ENCODE data around the gene ZP1.
"Not testable (repeated sequence)": the region's sequence is repeated elsewhere in the genome, so short reads cannot be mapped to it uniquely, and the experiment has no call there.

The ZP1 gene, protein sequence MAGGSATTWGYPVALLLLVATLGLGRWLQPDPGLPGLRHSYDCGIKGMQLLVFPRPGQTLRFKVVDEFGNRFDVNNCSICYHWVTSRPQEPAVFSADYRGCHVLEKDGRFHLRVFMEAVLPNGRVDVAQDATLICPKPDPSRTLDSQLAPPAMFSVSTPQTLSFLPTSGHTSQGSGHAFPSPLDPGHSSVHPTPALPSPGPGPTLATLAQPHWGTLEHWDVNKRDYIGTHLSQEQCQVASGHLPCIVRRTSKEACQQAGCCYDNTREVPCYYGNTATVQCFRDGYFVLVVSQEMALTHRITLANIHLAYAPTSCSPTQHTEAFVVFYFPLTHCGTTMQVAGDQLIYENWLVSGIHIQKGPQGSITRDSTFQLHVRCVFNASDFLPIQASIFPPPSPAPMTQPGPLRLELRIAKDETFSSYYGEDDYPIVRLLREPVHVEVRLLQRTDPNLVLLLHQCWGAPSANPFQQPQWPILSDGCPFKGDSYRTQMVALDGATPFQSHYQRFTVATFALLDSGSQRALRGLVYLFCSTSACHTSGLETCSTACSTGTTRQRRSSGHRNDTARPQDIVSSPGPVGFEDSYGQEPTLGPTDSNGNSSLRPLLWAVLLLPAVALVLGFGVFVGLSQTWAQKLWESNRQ

DNA sequence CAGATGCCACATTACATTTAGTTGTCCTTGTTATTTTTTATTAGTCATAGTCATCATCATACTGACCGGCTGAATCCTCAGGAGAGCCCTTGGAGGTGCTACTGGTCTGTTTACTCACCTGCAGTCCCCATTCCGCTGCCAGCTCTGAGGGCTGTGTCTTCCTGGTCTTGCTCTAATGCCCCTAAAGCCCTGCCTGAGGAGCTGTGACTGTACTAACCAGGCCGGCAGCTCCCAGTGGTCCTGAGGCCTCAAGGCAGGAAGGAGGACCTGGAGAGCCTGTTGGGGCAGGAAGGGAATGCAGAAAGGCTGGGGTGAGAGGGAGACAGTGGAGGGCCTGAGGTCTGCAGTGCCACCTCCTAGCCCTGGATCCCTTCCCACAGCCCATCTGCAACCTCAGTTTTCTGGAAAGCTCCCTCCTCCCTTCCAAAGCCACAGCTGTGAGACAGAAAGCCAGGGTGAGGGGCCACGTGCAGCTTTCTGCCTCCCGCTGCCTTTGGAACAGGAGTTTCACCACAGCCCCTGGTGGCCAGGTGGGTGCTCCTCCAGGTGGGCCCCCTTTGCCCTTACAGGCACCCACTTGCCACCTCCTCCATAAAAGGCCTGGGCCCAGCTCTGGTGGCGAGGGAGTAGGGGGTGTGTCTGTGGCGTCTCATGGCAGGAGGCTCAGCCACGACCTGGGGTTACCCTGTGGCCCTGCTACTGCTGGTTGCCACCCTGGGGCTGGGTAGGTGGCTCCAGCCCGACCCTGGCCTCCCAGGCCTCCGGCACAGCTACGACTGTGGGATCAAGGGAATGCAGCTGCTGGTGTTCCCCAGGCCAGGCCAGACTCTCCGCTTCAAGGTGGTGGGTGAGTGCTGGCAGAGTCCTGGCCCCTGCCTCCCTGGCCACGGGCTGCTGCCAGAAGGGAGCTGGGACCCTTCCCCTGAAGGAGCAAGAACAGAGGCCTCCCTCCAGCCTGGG, at the start of gene ZP1:
ZP1 (plus strand) TSS at position 632 of the 960 bp plus-strand sequence; CDS start at position 652, 20 bp downstream.
- FAIRE-seq = no peak

- no peak for FAIRE-seq
Observed at GRCh38 chr11:60818057-60818456, 49.3 kb upstream of the ZP1 start.

DNA sequence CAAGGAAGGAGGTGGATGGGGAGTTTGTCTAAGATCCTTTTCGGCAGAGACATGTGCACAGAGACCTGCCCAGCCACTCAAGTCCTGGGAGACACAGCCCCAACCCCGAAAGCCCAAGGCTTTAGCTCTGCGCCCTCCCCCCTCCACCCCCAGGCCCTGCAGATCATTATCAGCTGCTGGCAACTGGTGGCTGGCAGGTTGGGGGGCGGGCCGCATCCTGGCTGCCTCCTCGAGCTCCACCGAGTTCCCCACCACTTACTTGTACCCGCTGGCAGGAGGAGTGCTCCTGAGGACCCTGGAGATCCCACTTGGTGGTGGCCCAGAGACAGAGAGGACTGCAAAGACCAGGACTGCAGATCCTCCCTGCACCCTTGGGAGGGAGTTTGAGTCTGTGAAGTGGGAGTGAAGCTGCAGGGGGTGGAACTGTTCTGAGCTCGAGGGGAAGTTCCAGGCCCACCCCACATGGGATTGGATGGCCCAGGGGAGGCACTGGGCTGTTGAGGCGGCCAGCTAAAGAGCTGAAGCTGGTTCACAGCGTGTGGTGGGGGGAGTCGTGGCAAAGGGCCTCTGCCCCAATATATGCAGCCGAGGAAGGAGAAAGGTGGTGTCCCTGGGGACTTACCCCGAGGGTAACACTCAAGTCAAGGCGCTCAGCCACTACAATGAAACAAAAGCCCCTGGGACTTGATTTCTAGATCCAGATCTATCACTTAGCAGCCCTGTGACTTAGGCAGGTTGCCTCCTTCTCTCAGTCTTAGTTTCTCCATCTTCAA, 45.3 kb upstream of the ZP1 start:
- no peak for FAIRE-seq

GRCh38 chr11:60823745-60824306, 43.5 kb upstream of the ZP1 start:
- not testable (repeated sequence) for FAIRE-seq

GRCh38 chr11:60825118-60825517, 42.2 kb upstream of the ZP1 start:
- no peak for FAIRE-seq

DNA sequence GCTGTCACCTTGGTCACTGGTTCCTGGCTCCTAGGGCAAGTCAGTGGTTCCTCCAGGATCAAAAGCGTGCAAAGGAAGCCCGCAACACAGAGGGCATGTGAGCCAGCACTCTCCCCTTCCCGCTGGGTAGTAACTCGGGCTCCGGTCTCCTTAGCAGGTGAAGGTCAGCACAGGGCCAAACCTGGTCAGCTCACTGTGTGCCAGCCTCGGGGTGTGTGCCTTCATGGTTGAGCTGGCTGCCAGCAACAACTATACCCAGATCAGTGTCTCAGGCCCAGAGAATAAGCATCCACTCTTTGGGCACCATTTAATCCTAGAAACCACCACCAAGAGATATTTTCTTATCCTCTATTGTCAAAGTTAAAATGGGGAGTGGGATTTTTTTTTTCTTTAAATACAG, 41.6 kb upstream of the ZP1 start:
- FAIRE-seq = no peak

GRCh38 chr11:60830478-60831142, 36.7 kb upstream of the ZP1 start:
- FAIRE-seq = no peak

DNA sequence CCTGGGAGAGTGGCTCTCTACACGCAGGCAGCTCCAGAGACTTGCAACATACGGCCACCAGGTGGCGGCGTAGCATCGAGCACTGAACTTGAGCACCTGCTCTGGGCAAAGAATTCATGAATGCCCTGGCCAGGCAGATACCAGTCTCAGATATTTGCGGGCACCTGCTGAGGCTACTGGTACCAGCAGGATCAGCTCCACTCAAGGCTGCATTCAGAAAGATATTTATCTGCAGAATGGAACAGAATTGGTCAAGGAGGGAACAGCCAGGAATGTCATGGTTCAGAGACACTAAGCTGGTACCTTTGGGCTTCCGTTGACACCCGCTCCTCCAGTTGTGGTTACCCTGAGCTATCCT, 36.2 kb upstream of the ZP1 start:
- no peak for FAIRE-seq

DNA sequence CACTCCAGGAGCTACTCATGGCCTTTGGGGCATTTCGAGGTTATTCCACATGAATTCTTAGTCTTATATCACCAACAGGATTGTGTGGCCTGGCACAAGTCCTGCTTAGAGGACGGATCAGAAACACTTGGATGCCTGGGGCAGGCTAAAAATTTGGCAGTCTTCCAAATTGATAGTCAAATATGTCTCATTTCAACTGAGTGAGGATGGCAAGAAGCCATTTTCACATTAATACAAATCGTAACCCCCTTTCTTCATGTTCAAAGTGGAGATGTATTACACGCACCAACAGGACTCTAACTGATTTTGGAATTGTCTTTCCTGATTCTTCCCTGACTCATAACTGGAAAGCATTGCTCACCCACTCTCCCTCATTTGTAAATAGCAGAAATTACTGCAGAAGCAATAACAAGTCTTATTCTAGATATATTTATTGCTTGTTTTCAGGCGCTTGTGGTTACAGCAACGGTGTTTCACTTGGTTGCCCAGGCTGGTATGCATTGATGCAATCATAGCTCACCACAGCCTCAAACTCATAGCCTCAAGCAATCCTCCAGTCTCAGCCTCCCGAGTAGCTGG, 35.8 kb upstream of the ZP1 start:
- FAIRE-seq = no peak

GRCh38 chr11:60834742-60835533, 32.4 kb upstream of the ZP1 start:
- no peak for FAIRE-seq

DNA sequence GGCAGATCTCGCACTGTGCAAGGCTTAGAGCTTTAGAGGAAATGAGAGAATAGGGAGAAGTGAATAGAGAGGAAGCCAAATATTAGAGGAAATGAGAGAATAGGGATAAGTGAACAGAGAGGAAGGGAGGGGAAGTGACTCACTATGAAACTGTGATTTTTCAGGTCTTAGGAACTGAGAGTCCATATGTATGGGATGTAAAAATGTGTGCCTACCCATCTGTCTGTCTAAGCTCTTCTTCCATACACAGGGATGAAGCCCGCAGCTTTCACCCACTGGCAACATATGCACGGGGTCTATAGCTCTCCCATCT, 31.9 kb upstream of the ZP1 start:
- no peak for FAIRE-seq

- no peak for FAIRE-seq
Observed at GRCh38 chr11:60836866-60837515, 30.4 kb upstream of the ZP1 start.

- FAIRE-seq = no peak
Observed at GRCh38 chr11:60838132-60838531, 29.2 kb upstream of the ZP1 start.

DNA sequence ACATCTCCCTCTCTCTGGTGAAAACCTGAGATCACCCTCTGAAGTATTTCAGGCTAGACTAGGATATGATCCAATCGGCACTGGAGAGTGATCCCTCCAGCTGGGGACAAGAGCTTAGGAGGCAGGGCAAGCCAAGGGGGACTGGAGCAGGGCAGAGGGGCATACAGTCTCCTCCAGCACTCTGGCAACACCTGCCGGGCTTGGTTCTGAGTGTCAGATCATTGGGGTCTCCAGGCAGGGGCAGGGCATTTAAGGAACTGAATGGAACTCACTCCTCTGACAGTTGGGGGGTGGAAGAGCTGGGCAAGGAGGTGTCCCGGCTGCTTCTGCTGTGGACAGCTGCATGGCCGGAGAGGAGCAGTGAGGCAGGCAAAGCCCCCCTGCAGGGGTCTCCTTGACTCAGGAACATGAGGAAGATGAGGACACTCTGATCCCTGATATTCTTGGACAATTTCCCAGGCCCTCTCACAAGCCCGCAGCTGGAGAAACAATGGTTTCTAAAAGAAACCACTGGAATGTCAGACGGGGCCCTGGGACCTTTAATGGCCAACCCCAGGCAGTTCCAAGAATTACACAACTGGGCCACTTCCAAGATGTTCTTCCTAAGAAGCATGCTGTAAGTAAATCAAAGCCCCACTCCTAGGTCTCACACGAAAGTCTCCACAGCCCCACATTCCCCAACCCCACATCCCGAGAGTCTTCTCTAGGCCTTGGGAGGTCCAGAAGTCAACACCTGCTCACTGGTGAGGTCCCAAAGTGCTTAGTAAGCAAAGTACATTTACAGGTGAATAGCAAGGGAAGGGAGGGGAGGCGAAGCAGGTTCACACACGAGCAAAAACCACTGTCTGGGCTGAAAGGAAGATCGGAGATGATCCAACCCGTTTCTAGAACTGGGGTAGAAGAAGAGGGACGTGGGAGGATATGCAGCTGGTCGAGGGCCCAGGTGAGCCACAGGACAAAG, 26.6 kb upstream of the ZP1 start:
- no peak for FAIRE-seq

- no peak for FAIRE-seq
Observed at GRCh38 chr11:60841797-60842667, 25.3 kb upstream of the ZP1 start, which contains the start of gene CCDC86. TSS of gene CCDC86 (plus strand) at chr11:60842113. CDS start at chr11:60842125, 12 bp downstream.

DNA sequence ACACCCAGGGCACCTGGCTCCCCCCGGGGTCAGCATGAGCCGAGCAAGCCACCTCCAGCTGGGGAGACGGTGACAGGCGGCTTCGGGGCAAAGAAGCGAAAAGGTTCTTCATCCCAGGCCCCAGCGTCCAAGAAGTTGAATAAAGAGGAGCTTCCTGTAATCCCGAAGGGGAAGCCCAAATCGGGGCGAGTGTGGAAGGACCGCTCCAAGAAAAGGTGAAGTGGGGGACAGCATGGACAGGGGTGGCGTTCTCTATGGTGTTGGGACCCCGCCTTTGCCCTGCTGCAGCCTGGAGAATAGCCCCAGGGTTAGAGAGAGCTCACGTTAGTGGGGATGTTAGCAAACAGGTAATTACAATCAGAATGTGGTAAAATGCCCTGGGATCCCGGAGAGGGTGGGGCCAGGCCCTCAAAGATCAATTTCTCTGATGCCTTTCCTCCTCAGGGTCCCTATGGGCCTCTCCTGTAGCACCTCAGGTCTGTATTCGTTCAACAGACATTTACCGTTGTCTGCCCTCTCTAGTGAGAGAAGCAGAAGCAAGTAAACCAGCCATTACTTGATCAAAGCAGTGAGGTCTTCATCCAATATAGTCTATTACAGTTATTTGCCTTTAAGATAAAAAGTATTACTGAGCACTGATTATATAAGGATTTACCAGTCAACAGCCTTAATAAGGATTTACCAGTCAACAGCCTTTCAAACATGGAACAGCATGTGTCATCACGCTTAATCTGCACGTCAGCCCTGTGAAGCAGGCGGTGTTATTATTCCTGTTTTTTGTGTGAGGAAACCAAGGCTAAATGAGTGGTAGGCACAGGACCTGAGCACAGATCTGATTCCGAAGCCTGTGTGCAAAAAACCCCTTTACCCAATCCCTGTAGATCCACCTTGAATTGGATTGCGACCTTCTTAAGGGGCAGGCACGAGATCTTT, 24.4 kb upstream of the ZP1 start:
- FAIRE-seq = no peak

All from colon (tissue), 2 donors.